KMS-11 (cell line): ENCODE results near the gene STMP1.

ENCODE experiments used
- H2AFZ ChIP-seq: fragments of 200-600 bp; sonication (generic); 2 replicates; pipeline ENCODE4 v1.6.1; 2016; ENCODE audit warnings: antibody characterized with exemption, mixed run types, low read depth
- H3K27ac ChIP-seq: fragments of 200-600 bp; sonication (generic); 2 replicates; pipeline ENCODE4 v1.6.1; 2016; ENCODE audit warnings: mild to moderate bottlenecking, mixed run types
- H3K27me3 ChIP-seq: fragments of 200-600 bp; sonication (generic); 2 replicates; pipeline ENCODE4 v1.6.1; 2017; ENCODE audit warnings: mild to moderate bottlenecking, low read depth, mixed run types, moderate library complexity; ENCODE audit not compliant: insufficient read depth
- H3K36me3 ChIP-seq: fragments of 200-600 bp; sonication (generic); 2 replicates; pipeline ENCODE4 v1.6.1; 2017; ENCODE audit warnings: mild to moderate bottlenecking, mixed run types; ENCODE audit not compliant: insufficient read depth
- H3K4me1 ChIP-seq: fragments of 200-600 bp; sonication (generic); 2 replicates; pipeline ENCODE4 v1.6.1; 2016; ENCODE audit warnings: mild to moderate bottlenecking, low read depth, mixed run types; ENCODE audit not compliant: poor library complexity, severe bottlenecking
- H3K4me2 ChIP-seq: fragments of 200-600 bp; sonication (generic); 2 replicates; pipeline ENCODE4 v1.7.0; 2016; ENCODE audit warnings: mild to moderate bottlenecking, mixed run types
- H3K4me3 ChIP-seq: fragments of 200-600 bp; sonication (generic); IDR thresholded peaks from 2 replicates; pipeline ENCODE4 v1.6.1; 2017; ENCODE audit warnings: low read depth, low read length, mixed read lengths; ENCODE audit not compliant: insufficient read depth
- H3K79me2 ChIP-seq: fragments of 200-600 bp; sonication (generic); 2 replicates; pipeline ENCODE4 v1.6.1; 2016; ENCODE audit warnings: low read depth, mixed run types; ENCODE audit not compliant: insufficient read depth
- H3K9ac ChIP-seq: fragments of 200-600 bp; sonication (generic); 2 replicates; pipeline ENCODE4 v1.6.1; 2016; ENCODE audit warnings: mild to moderate bottlenecking, mixed run types
- H4K20me1 ChIP-seq: fragments of 200-600 bp; sonication (generic); 2 replicates; pipeline ENCODE4 v1.6.1; 2016; ENCODE audit warnings: mild to moderate bottlenecking, mixed run types; ENCODE audit not compliant: insufficient read depth
- TF ChIP-seq, protein P1 (sequence below): fragments of 200-600 bp; sonication (generic); conservative IDR thresholded peaks from 2 replicates; pipeline ENCODE4 v1.6.1; 2017; ENCODE audit warnings: low read depth, mild to moderate bottlenecking, antibody characterized with exemption, low read length, moderate library complexity, mixed read lengths

The STMP1 gene

GRCh38 chr7:135684699-135685098, 22.4 kb downstream of the STMP1 start:
- no peaks in the 10 kb centered on the region for H4K20me1 ChIP-seq
- no peaks in the 10 kb centered on the region for H3K27me3 ChIP-seq
- TF ChIP-seq, protein P1, sequence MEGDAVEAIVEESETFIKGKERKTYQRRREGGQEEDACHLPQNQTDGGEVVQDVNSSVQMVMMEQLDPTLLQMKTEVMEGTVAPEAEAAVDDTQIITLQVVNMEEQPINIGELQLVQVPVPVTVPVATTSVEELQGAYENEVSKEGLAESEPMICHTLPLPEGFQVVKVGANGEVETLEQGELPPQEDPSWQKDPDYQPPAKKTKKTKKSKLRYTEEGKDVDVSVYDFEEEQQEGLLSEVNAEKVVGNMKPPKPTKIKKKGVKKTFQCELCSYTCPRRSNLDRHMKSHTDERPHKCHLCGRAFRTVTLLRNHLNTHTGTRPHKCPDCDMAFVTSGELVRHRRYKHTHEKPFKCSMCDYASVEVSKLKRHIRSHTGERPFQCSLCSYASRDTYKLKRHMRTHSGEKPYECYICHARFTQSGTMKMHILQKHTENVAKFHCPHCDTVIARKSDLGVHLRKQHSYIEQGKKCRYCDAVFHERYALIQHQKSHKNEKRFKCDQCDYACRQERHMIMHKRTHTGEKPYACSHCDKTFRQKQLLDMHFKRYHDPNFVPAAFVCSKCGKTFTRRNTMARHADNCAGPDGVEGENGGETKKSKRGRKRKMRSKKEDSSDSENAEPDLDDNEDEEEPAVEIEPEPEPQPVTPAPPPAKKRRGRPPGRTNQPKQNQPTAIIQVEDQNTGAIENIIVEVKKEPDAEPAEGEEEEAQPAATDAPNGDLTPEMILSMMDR = no peak
- H3K4me3 ChIP-seq = no peak overlapping the region
- H3K27ac ChIP-seq = no peak overlapping the region
- no peak overlapping the region for H3K4me2 ChIP-seq
- no peak overlapping the region for H2AFZ ChIP-seq
- H3K79me2 ChIP-seq = no peaks in the 10 kb centered on the region
- H3K9ac ChIP-seq = no peak overlapping the region
- no peaks in the 10 kb centered on the region for H3K36me3 ChIP-seq
- H3K4me1 ChIP-seq = peaks cover 30% of the 10 kb centered on the region

GRCh38 chr7:135685306-135686084, 23.2 kb downstream of the STMP1 start:
- Histone ChIP-seq H3K4me2 (no peak overlapping the region), H4K20me1 (no peaks in the 10 kb centered on the region), H3K27ac (no peak overlapping the region), H3K4me3 (no peak overlapping the region), H3K9ac (no peak overlapping the region), H3K4me1 (peaks cover 22% of the 10 kb centered on the region), H3K79me2 (no peaks in the 10 kb centered on the region), H3K36me3 (no peaks in the 10 kb centered on the region), H2AFZ (no peak overlapping the region), H3K27me3 (no peaks in the 10 kb centered on the region)
- TF ChIP-seq, protein P1 = no peak

DNA sequence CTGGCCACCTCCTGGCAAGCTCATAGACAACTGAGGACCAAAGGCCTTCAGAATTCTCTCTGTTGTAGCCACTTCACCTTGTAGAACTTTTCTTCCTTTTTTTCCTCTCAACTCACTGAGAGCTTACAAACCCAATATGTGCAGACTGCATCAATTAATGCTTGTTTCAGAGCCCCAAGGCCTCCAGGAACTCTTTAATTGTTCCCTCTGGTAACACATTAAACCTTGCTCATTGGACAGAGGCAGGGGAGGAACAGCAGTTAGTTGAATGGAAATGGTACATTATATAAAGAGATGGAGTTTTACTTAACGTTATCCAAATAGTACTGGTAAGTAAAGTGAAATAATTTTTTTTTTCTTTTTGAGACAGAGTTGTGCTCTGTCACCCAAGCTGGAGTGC, 25.2 kb downstream of the STMP1 start:
- Histone ChIP-seq H4K20me1 (no peaks in the 10 kb centered on the region), H3K4me3 (no peak overlapping the region), H3K79me2 (no peaks in the 10 kb centered on the region), H3K4me1 (peaks cover 3% of the 10 kb centered on the region), H3K9ac (no peak overlapping the region), H3K4me2 (no peak overlapping the region), H3K27ac (no peak overlapping the region), H3K27me3 (no peaks in the 10 kb centered on the region), H3K36me3 (no peaks in the 10 kb centered on the region), H2AFZ (no peak overlapping the region)
- TF ChIP-seq, protein P1 = no peak

DNA sequence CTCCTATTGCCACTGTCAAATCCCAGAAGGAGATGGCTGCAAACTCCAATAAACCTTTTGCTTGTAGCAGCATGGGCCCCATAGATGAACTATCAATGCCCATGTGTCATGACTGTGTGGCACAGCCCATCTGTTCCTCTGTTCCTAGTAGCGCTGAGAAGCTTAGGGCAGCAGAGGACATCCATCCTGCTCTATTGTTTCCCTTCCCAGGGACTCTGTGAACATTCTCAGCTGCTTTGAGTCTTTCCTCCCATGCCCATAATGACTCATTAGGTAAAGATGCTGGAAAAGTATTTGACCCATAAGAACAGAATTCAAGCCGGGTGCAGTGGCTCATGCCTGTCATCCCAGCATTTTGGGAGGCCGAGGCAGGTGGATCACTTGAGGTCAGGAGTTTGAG, 28.3 kb downstream of the STMP1 start:
- Histone ChIP-seq H3K9ac (no peak overlapping the region), H3K27ac (no peak overlapping the region), H3K4me3 (no peak overlapping the region), H3K4me1 (no peaks in the 10 kb centered on the region), H2AFZ (no peak overlapping the region), H3K4me2 (no peak overlapping the region), H4K20me1 (no peaks in the 10 kb centered on the region), H3K79me2 (no peaks in the 10 kb centered on the region), H3K36me3 (no peaks in the 10 kb centered on the region), H3K27me3 (no peaks in the 10 kb centered on the region)
- TF ChIP-seq, protein P1 = no peak
